Kidney glomerular epithelial cell (primary cell): ENCODE results near the gene ADGRD1.

ENCODE experiments used
- DNase-seq: peaks from one replicate; lab custom pipeline; 2025; lab: John Stamatoyannopoulos, UW

ADGRD1 gene

DNA sequence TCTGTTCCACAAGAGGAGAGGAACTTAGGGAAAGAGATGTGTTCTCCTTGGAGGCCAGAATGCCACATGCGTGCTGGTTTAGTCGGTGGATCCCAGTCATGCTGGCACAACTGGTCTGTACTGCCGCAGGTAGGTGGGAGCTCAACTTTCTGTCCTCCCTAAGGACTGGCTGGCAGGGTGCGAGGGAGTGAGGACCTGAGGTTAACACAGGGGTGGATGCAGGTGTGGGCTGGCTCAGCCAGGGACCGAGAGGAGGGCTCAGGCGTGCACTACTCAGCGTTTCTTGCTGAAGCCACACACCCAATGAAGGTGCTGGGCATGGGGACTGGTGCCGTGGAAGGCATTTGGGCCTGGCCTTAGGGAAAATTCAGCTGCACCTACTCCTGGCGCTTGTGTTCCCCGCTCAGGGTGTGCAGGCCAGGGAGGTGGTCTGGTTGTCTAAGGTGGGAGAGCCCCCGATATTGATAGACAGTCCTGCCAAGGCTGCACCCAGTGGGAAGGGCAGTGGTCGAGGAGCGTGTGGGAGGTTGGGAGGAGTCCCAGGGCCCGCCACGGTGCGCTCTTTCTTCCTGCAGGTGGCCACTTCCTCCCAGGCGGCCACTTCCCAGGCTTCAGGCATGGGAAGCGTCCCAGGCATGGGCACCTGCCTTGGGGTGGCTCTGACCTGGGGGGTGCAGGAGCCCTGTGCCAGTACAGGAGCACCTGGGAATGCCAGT lies 138.4 kb downstream of the ADGRD1 start:
- DNase-seq: no peak

DNA sequence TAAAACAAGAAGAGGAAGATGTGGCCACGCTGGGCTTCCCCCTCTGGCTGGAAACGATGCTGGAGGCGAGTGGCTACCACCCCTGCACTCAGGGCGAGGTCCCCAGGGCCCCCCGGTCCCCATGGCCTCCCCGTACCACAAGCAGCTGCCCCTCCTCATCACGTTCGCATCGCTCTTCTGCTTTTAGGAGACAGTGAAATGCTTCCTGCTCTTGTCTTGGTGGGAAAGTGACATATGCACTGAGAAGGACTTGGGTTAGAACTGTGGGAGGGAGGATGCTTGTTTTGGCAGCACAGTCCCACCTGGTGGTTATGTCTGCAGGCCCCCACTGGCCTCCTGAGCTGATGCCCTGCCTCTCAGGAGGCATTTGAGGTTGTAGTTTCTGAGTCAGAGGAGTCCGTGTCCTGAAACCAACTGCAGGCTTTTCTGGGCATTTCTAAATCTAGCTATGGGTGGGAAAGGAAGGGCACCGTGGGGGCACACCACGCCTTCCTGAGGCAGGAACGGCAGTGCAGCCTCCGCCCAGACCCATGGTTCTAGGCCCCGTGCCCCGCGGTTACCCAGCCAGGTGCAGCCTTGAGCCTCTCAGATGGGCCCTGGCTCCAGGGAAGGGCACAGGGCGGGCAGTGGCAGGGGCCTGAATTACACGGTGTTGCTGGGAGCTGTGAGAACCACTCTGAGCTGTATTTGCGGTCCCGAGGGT lies 139.3 kb downstream of the ADGRD1 start:
- DNase-seq: no peak

DNA sequence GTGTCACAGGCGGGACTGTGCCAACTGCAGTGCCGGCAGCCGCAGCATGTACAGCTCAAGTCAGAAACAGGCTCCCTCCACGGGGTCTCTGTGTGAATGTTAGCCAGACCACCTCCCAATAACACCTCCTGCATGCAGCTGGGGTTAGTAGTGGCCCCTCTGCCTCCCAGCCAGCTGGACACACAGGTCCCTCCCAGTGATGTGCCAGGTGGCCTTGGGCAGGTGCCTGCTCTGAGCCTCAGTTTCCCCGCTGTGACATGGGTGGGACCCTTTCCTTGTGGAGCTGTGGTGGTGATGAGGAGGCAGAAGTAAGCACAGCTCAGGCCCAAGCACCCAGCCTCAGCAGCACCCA lies 139.9 kb downstream of the ADGRD1 start:
- DNase-seq: no peak

DNA sequence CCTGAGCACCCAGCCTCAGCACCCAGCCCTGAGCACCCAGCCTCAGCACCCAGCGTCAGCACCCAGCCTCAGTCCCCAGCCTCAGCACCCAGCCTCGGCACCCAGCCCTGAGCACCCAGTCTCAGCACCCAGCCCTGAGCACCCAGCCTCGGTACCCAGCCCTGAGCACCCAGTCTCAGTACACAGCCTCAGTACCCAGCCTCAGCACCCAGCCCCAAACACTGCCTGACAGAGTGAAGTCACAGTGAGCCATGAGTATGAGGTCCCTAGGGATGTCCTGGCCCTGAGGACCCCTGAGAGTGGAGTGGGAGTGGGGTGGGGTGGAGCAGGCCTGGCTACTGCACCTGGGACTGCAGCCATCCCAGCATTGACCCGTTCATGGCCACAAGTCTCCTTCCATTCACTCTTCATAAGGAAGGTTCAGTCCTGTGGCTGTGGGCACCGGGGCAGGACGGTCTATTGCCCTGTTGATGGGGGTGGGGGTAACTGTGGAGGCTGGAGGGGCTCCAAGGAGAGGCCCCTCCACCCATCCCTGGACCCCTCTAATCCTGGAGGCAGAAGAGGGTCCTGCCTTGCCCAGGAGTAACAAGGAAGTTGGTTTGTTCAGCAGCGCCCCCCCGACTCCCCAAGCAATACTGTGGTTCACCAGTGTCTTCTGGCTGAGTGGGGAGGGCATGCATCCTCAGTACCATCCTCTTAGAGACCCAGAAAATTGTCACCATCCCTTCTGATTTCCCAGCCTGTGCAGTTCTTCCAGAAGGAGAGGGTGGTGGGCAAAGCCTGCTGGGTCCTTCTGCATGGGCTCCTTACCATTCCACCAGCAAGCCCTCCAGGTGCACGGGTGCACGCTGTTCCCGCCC lies 140.5 kb downstream of the ADGRD1 start:
- DNase-seq: no peak

DNA sequence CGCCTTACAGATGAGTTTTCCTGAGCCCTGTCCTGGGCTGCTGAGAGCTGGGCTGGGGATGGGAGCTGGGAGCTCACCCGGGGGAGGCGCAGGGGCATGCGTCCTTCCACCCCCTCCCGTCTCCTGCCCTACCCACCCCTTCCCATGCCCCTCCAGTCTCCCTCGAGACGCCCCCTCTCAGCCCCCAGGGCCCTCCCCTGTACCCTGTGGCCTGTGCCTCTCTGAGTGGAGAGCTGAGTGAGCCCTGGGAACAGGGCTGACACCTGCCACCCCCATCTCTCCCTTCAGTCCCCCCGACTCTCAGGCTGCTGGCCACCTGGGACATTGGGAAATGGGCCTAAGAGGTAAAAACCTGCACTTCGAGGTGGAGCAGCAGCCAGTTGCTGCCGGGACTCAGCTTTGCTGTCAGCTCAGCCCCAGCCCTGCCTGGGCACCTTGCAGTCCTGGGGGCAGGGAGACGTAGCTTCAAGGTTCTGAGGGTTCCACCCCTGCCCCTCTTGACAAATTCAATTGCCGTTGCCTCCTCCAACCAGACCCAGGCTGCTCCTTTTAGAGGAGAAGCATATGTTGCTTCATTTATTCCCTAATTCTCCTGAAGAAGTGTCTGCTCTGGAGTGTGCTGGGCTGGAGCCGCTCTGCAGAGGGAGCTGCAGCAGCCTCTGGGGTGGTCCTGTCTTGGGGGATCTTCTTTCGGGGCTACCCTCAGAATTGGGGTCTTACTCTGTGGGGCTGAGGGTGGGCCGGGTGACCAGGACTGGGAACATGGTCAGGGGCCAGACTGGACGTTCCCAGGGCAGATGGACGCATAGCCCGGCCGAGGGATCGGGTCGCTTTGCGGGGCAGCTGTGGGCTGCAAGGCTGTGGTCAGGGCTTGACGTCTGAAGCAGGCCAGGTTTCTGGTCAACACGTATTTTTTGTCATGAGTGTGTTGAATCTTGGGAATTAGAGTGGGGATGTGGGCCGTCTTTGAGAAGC lies 141.4 kb downstream of the ADGRD1 start:
- no peak for DNase-seq

DNA sequence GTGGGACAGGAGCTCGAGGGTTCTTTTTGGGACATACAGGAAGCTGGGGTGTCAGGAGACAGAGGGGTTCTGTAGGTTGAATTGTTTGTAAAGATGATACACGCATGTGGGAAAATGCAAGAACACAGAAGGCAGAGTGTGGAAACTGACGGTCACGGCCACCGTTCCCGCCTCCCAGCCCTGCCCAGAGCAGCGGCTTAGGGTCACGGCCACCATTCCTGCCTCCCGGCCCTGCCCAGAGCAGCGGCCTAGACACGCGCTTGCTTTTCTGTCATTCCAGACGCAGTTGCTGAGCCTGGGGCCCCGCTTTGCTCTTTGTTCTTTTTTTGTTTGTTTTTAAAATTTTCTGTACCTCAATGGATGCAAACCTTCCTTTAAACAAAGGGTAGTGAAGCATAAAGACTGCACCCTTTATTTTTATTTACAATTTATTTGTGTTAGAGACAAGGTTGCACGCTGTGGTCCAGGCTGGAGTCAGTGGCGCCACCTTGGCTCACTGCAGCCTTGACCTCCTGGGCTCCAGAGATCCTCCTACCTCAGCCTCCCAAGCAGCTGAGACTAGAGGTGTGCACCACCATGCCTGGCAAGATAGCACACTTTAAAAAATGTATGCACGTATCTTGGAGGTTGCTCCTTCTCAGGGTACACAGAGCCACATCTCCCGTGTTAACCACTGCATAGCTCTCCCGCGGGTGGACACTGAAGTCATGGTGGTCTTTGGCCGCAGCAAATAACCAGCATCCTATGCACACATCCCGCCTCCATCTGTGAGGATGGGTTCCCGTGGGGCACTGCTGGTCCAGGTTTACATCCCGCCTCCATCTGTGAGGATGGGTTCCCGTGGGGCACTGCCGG lies 142.3 kb downstream of the ADGRD1 start:
- DNase-seq: no peak

DNA sequence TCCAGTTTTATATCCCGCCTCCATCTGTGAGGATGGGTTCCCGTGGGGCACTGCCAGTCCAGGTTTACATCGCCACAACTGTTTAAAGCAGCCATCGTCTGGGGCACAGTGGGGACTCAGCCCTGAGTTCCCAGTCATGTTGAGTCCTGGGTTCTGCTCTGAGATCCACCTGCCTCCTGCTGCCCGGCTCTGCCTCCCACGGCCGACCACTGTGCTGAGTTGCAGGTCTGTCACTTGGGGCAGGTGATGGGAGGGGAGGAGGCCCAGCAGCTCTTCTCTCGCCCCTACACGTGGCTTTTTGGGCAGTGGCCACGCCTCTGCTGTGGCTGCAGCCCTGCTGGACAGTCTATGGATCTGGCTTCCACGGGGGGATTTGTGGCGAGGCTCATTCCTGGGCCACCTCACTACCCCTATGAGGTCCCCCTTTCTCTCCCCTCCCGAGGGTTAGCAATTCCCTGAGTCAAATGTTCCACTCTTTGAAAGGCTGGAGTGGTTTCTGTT lies 143.0 kb downstream of the ADGRD1 start:
- no peak for DNase-seq

DNA sequence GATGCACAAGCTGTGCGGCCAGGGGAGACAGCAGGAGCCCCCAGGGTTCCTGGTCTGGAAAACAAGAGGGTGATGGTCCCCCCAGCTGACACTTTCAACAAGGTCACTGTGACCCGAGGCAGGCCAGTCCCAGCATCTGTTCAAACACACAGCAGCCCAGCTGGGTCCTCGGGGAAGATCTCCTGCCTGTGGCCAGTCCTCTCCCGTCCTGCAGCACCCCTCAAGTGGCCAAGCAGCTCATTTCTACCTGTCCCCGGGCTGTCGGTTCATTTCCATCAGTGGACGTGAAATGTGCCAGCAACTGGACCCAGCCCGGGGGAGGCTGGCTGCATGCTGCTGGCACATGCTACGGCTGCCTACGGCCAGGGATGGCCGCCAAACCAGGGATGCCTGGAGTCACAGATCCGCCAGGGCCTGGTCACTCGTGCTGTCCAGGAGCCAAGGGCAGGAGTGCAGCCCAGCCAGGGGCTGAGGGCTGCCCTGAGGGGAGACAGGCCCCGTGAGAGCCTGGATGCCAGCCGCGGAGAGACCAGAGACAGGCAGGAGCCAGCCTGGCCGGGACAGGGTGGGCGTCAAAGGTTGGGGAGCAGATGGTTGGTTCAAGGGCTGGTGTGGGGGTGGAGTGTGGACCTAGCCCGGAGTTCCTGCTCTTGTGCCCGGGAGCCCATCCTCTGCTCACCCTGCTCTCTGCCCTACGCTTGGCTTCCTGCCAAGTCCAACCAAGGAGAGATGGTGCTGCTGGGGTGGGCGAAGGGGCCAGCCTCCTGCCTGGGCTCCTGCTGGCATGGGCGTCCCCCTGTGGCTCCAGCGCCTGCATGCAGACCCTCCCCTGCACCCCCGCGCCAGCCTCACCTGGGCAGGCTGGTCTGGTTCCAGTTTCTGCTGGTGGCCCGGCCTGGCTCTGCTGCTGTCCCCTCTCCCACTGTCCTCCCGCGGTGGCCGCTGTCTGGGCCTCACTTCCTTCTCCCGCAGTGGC lies 143.8 kb downstream of the ADGRD1 start:
- DNase-seq: no peak

DNA sequence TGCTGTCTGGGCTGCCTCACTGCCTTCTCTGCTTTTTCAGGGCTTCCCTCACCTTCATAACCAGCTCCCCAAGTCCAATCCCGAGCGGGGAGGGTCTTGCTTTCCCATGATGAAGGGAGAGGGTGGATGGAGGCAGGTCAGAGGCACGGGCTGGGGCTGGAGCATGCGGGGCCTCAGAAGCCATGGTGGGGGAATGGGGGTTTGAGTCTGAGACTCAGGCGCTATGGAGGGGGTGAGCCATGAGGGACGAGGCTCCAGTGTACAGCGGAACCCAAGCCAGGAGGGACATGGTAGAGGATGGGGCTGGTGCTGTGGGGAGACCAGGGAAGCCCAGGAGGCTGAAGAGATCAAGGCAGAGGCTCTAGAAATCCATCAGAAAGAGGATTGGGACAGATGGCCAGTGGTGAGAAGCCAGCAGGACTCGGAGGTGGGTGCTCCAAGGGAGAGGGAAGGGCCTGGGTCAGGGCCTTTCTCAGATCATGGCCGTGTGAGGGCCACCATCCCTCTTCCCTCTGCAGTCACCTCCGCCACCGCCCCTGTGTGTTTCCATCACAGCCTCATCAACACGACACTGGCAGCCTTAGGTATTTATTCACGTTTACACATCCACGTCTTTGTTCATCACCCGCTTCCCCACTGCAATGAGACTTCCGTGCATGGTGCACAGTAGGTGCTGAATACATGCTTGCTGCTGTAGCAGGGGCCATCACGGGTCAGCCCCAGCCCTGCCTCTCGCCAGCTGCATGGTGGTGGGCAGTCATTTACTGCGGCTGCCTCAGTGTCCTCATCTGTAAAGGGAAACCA lies 144.7 kb downstream of the ADGRD1 start:
- DNase-seq: no peak

DNA sequence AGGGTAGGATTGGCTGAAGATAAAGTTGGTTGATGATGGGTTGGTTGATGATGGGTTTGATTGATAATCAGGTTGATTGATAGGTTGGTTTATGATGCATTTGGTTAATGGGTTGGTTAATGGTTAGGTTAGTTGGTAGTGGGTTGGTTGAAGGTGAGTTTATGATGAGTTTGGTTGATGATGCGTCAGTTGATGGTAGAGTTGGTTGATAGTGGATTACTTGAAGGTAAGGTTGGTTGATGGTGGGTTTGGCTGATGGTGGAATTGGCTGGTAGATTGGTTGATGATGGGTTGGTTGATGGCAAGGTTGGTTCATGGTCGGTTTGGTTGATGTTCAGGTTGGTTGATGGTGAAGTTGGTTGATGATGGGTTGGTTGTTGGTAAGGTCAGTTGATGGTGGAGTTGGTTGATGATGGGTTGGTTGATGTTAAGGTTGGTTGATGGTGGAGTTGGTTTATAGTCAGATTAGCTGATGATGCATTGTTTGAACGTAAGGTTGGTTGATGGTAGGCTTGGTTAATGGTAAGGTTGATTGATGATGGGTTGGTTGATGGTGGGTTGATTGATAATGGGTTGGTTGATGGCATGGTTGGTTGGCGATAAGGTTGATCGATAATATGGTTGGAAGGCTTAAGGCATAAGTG lies 146.4 kb downstream of the ADGRD1 start:
- no peak for DNase-seq

DNA sequence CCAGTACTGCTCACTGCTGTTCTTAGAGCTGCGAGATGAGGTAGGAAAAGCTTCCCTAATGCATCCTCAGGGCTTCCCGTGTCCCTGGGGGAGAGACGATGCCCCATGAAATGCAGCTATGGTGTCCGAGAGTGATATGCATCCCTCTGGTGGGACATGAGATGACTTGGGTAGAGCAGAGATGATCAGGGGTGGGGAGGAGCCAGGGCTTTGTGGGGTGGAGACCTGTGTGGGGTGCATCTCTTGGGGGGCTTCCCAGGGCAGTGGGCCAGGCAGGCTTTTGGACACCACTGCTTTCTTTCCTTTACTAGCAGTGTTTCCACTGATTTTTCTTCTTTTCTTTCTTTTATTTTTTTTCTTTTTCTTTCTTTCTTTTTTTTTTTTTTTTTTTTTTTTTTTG lies 147.3 kb downstream of the ADGRD1 start:
- no peak for DNase-seq

DNA sequence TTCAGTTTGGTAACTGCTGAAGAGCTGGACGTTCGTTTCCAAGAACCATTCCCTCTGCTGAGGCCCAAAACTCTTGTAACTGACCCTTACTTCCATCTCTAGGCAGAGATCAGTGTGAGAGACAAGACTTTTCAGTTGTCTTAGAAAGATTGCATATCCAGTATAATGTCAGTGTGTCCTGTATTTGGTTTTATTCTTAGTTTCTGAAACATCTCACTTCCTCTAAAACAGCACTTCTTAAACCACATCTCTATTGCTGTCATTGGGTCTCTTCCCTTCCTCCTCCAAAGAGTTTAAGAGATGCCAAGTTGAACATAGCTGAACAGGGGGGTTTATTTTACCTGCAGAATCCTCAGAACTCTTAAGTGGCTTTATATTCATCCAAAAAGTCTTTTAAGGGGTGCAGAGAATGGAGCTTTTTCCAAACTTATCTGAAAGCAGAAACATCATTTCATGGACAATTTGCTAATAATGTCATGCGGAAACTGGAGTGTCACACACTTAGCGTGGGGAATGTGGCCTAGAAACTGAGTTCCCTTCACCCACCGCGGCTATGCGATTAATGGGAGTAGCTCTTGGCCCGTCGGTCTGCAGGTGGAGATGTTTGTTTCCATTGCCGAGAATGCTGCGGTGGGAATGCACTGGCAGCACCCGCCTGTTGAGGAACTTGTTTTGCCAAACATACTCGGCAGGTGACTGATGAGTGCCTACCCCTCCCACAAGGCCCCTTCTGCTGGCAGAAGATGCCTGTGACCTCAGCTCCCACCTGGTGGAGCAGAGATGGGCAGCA lies 148.2 kb downstream of the ADGRD1 start:
- no peak for DNase-seq

DNA sequence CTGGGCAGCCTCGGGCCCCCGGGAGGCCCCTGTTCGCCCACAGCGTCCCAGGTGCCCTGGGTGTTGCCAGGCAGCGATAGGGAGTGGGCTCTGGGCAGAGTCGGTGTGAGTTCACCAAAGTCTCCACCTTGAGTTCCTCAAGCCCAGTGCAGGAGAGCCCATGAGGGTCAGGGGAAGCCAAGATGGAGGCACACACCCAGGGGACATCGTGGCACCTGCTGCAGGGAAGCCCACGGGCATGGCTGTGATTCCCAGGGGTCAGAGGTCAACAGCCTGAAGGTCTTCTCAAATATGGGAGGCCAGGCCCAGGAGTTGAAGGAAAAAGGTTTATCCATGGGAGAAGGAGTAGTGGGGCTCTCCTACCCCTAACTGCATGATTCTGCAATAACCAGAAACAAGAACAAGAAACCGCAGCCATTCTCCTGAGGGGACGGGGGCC lies 148.8 kb downstream of the ADGRD1 start:
- no peak for DNase-seq

DNA sequence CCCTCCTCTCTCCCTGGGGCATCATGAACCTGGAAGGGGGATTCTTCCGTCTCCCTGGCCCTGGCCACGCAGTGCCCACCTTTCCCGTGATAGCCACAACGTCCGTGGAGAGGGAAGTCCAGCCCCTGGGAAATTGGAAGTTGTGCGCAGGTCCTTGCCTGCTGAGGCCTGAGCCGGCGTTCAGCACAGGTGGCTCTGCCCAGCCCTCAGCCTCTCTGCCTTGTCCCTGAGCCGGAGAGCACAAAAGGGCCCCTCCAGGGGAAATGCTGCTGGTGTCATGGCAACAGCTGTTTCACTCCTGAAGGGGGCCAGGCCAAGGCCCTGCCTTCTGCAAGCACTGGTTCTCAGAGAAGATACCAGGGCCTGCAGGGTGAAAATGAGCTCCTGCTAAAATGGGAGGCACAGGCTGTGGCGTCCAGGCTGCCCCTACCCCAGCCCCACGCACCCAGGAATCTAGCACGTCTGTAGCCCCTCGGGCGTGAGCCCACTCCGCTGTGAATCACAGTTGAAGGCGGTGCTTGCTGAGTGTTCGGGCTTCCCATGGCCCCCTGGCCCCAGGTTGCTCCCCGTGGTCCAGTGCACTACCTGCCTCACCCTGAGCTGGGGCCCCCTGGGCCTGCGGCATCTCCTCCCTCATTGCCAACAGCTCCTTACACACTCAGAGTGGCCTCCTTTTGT lies 149.4 kb downstream of the ADGRD1 start:
- DNase-seq: no peak

DNA sequence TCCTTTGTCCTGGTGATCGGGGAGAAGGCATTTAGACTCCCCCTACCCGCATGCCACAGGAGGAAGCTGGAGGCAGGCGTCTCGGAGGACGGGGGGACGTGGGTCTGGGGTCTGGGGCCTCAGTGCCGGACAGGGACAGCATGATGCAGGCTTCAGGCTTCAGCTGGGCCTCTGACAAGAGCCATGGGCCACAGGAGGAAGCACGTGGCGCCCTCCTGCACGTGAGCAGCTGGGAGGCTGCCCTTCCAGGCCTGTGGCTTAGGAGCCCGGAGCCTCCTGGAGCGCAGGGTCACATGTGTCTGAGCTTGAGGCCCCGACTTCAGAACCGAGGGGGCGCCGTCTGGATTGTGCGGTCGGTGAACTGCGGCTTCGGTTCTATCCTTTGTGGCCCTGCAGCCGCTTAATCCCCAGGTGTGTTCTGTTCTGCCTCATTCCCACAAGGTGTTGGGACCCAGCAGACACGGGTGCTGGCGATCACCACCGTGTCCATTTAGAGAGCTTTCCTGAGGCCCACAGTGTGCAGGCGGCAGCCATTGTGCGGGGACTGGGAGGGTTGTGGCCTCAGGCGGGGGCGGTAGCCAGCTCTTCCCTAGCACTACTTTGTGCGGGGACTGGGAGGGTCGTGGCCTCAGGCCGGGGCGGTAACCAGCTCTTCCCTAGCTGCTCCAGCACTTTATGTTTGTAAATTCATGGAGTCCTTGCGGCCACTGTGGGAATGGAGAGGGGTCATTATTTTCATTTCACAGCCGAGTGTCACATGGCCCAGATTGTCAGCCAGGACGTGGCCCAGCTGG lies 150.2 kb downstream of the ADGRD1 start:
- DNase-seq: no peak
